Adrenal gland (tissue), 5 donors: Measurements from ENCODE around the gene TM9SF1.
"Not testable (repeated sequence)": the region's sequence is repeated elsewhere in the genome, so short reads cannot be mapped to it uniquely, and the experiment has no call there.

Source experiments
- POLR2A ChIP-seq, 2 donors: fragments of 450-650 bp; IDR thresholded peaks; one replicate each; pipeline ENCODE4 v1.6.1; 2017; ENCODE audit warnings: antibody characterized with exemption in 2 of 2, mild to moderate bottlenecking in 2 of 2, moderate library complexity in 1 of 2
- TF ChIP-seq, protein P1 (sequence below), 6 experiments: fragments of 450-650 bp in 4 of 6; fragments of 200-600 bp in 2 of 6; sonication (generic) in 1 of 6; IDR thresholded peaks; 1 replicate in 5 of 6; 2 replicates in 1 of 6; pipeline versions ENCODE4 v1.5.1 to v1.8.0; 2016 to 2021; ENCODE audit warnings: antibody characterized with exemption in 6 of 6, mild to moderate bottlenecking in 2 of 6, moderate library complexity in 1 of 6
- donor health status: DM: no; HTN: no; CAD: no.

DNA sequence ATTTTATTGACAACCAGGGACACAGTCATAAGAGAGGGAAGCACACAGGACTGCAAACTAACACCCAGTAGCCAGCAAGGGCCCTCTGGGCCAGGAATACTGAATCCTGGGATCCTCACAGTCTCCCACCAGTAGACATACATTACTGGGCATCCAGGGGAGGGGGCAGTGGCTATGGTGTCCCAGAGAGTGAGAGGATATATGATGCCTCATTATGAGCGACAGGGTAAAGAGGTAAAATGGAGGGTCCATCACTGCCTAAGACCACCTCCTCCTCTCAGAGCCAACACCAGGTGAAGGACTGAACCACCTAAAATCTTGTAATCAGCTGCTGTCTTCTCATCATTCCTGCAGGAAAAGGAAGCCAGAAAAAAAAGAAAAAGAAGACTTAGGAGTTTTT is 21.6 kb upstream of the TM9SF1 start:
- TF ChIP-seq, protein P1, sequence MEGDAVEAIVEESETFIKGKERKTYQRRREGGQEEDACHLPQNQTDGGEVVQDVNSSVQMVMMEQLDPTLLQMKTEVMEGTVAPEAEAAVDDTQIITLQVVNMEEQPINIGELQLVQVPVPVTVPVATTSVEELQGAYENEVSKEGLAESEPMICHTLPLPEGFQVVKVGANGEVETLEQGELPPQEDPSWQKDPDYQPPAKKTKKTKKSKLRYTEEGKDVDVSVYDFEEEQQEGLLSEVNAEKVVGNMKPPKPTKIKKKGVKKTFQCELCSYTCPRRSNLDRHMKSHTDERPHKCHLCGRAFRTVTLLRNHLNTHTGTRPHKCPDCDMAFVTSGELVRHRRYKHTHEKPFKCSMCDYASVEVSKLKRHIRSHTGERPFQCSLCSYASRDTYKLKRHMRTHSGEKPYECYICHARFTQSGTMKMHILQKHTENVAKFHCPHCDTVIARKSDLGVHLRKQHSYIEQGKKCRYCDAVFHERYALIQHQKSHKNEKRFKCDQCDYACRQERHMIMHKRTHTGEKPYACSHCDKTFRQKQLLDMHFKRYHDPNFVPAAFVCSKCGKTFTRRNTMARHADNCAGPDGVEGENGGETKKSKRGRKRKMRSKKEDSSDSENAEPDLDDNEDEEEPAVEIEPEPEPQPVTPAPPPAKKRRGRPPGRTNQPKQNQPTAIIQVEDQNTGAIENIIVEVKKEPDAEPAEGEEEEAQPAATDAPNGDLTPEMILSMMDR (IDR thresholded peaks at IDR 0.05), result not testable (repeated sequence)
- TF ChIP-seq POLR2A (IDR thresholded peaks at IDR 0.05), result not testable (repeated sequence)
